Dermis microvascular lymphatic vessel endothelial cell (primary cell): Measurements from ENCODE around the gene CLEC12A. TPM values are rescaled to one million over a fixed set of nuclear protein-coding genes. Genes with fewer than 3 reads are reported as not detected.
"Not testable (repeated sequence)": the region's sequence is repeated elsewhere in the genome, so short reads cannot be mapped to it uniquely, and the experiment has no call there.

Source experiments
- DNase-seq, 2 donors: peaks; one replicate each; pipeline versions ENCODE4 v3.0.0 to v3.0.0-alpha.2; 2010; ENCODE audit warnings: low read depth in 2 of 2
- total RNA-seq: library from RNA; depleted of rRNA; stranded (reverse); fragments of >200 nt; gene quantifications from 2 replicates; pipeline ENCODE4 v1.2.1, GENCODE V29; 2014

The CLEC12A gene
- total RNA-seq, 1 donor from 2014 or later = not detected

DNA sequence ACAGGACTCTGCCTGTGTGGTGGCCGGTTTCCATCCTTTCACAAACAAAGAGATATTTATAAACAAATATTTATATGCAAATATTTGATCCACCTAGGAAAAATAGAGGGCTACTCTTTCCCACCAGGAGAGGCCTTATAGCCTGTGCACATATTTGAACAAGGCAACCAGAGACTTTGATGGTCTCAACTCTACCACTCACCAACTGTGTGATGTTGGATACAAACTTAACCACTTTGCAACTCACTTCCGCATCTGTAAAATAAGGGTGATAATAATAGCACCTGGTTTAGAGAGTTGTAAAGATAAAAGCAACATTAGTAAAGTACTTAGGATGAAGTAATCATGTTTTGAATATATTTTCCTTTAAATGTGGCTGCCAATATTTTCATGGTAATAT, 1.5 kb upstream of the CLEC12A start:
- DNase-seq = no peak

DNA sequence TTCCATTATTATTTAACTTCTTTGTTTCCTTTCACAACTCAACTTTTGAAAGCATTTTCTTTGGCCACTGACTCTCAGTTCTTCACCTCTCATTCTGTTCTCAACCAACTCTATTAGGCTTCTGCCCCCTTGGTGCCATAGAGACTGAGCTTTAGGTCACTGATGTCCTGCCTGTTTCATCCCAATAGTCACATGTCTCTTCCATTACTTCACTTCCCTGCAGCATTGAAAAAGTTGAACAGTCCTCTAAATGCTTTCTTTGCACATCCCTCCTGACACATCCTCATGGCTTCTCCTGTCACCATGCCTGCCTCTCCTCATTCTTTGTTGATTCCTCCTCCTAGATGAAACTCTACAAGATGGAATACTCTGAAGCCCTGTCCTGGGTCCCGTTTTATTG, 2.7 kb downstream of the CLEC12A start:
- DNase-seq = no peak

DNA sequence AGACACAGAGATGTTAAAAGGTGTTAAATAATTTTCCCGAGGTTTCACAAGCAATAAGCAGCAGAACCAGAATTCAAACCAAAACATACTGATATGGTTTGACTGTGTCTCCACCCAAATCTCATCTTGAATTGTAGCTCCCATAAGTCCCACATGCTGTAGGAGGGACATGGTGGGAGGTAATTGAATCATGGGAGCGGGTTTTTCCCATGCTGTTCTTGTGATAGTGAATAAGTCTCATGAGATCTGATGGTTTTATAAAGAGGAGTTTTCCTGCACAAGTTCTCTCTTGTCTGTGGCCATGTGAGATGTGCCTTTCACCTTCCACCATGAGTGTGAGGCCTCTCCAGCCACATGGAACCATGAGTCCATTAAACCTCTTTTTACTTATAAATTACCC, 3.5 kb downstream of the CLEC12A start:
- not testable (repeated sequence) for DNase-seq

DNA sequence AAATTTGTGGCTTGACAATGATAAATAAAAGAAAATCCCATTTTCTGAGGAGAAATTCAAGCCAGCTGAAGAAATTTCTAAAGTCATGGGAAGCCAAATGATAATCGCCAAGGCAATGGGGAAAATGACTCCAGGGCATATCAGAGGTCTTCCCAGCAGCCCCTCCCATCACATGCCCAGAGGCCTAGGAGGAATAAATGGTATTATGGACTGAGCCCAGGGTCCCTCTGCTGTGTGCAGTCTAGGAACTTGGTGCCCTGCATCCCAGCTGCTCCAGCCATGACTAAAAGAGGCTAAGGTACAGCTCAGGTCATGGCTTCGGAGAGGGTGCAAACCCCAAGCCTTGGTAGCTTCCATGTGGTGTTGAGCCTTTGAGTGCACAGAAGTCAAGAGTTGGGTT, 4.4 kb downstream of the CLEC12A start:
- DNase-seq = no peak

DNA sequence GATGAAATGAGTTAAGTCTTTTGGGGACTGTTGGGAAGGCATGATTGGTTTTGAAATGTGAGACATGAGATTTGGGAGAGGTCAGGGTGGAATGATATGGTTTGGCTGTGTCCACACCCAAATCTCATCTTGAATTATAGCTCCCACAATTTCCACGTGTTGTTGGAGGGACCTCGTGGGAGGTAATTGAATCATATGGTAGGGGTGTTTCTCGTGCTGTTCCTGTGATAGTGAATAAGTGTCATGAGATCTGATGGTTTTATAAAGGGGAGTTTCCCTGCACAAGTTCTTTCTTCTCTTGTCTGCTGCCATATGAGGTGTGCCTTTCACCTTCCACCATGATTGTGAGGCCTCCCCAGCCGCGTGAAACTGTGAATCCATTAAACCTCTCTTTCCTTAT, 5.4 kb downstream of the CLEC12A start:
- DNase-seq = not testable (repeated sequence)

DNA sequence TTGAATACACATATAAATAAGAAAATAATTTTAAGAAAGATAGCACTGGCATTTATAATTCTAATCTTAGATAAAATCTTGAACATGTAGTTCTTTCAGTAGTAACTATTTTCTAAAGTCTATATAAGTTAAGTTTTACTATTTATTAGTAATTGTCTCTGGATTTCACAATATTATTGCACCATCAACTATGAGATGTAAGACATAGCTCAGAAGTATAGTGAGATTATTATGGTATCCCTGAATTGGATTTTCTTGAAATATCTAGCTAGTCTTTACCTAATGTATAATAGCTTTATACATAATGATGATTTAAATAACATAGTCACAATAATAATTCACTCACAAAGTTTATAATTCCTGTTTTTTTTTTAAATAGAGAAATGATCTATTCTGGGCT, 6.7 kb downstream of the CLEC12A start:
- DNase-seq = no peak

DNA sequence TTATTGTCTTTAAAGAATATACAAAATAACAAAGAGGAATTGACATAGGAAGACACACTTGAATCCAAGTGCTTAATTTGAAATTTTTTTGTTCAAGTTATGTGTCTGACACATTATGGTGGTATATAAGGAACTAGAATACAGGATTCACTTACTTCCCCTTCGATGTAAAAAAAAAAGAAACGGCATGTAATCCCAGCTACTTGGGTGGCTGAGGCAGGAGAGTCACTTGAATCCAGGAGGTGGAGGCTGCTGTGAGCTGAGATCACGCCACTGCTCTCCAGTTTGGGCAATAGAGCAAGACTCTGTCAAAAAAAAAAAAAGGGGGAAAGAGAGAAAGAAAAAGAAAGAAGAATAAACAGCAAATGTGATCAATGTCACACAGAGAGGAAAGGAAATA, 8.9 kb downstream of the CLEC12A start:
- DNase-seq = no peak

DNA sequence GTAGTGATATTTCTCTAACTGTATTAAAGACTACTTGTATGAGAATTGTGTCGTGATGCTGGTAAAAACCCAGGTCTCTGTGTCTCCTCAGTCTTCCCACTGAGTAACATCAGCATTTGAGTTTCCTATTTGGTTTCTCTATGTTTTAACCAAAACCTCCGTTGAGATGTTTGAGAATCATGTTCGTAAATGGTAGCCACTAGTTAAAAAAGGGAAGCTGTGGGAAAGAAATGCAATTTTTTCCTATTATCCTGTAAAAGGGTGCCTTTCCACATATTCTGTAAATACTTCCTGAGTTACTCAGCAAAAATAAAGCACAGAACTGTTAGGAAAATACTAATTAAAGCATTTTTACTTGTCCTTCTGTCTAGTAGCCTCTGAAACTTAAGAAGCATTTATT, 20.7 kb downstream of the CLEC12A start:
- no peak for DNase-seq

DNA sequence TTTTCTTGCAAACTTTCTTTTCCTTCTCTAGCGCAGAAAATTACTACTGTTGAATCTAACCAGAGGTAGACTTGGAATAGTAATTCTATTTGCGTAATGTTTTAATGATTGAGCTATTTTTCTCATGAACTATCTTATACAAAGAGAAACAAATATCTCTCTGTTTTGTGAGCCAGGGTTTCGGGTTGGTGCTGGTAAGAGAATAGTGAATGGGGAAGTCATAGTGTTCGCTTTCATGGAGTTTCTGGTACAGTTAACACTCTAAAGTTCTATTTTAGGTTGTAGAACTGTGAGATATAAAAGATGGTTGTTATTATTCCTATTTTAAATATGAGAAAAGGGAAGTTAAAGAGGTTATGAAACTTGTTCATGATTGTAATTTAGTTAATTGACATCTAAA, 21.1 kb downstream of the CLEC12A start:
- no peak for DNase-seq

DNA sequence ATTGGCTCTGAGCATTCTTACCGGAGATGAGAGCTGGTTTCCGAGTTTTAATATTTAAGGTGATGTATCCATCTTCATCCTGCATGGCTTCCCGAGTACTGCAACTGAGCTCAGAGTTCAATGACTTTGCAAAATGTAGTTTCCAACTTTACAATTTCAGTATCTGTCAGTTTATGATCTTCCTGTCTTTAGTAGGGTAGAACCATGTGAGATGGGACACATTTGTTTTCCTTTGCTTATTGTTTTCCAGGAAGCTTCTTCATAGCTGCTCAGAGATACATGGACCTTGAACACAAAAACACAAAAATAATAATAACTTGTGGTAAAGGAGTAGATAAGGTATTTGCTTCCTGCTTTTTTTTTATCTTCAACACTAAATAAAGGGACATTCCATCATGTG, 27.8 kb downstream of the CLEC12A start, which contains the start of gene CLEC1B:
Gene CLEC1B (minus strand): TSS at position 106 of the 400 bp plus-strand sequence. CDS start 21 bp downstream, at position 85.
- DNase-seq = no peak

DNA sequence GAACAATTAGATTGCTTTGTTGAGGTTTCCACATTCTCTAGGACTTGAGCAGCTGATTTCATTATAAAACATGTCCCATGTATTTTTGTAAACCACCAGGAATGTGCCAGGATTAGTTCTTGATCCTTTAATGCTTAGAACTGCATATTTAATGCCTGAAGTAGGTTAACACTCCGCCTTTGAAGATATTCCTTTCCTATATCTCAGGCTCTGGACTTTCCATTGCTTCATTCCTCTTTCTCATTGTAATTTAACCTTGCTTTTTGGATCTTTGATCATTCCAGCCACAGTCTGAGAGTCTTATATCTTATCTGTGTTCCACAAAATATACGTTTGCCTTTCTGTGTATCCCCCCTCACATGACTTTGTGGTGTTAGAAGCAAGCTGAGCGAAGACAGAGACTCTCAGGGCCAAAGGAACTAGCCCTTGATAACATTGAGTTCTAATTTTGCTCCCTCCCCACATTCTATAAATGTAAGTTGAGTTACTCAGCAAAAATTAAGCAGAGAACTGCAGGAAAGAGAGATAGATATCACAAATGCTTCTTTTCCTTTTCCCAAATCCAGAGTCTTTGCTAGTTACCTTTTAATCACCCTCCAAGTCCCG, 30.1 kb downstream of the CLEC12A start:
- DNase-seq = no peak

DNA sequence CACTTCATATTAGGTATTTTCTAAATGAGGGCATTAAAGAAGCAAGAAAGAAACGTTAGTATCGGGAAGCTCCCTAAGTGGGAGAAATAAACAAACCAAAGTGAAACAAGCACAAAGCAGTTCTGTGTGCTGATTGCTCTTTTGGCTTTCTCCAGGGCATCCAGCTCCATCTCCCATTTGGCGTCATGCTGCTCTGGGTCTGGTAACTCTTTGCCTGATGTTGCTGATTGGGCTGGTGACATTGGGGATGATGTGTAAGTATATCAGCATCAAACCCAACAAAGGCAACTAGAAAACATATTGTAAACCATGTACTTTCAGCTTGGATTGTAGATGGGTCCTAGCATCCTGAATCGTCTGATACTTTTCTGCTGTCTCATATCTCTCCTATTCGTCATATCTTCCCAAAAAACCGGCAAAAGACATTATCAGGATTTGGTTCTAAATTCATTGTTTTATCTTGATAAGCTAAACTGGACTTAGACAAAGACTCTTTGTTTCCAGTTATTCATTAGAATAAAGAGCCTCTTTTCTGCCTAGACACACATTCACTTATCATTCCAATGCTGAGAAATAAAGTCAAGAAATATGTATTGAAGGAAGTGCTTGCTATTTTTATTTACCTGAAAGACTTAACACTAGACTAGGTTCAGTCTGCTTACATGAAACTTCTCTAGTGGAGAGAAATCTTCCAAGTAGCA, 41.6 kb downstream of the CLEC12A start:
- DNase-seq = no peak

DNA sequence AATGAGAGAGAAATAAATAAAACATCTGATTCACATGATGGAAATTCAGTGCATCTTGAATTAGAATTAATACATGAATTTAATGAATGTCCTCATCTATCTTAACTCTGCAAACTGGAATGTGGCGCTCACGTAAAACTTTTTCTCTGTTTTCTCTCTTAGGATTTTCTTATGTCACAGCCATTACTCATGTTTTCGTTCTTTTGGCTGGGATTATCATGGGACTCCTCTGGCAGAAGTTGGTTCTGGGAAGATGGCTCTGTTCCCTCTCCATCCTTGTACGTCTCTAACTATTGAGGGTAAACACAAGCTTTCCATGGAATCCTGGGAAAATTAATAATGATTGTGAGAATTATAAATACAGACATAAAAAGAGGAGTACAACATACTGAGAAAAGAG, 44.2 kb downstream of the CLEC12A start:
- DNase-seq = no peak

DNA sequence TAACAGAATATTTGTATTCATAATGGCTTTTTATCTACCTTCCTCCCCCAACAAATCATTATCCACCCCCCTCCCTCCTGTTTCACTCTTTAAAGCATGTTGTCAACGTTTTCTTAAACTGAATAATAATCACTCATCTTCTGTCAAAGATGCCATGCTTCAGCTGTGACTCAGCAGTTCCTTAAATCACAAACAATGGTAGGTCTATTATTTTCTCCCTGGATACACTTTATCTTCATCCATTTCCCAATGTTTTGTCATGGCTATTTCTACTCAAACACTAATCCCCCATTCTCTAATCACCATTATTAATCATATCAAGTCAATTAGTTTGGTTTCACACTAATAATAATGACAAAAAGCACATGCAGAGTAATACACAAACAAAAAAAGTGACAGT, 45.7 kb downstream of the CLEC12A start:
- peak in 1 of 2 donors; percentile 90 for DNase-seq

DNA sequence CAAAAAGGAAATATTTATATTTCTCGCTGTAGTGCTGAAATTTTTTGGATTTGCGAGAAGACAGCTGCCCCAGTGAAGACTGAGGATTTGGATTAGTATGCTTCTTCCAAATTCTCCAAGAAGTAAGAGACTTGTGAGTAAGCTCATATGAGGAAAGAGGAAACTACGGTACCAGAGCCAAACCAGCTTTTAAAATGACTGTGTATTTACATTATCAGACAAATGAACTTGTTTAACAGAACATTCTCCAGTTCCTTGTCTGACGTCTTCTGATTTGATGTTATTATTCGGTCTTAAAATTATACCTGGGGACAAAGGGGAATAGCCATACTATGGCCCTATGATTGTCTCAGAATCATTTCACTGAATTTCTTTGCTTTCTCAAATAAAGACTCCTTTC, 47.2 kb downstream of the CLEC12A start:
- peak in 1 of 2 donors; percentile 46 for DNase-seq

DNA sequence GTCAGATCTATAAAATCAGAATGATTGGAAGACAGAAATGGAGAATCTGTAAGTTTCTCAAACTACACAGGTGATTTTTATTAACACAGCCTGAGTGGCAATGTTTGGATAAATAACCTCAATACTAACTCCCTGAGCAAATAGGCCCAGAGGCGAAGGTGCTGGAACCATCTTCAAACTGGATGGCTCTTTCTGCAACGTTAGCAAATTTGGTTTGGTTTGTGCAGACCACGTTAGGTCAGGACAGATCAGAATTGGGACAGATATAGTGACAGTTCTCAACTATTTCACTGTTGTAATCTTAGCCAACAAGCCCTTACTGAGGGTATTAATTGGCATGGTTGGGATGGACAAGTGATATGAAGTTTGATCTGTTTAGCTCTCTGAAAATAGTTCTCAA, 50.1 kb downstream of the CLEC12A start:
- no peak for DNase-seq

DNA sequence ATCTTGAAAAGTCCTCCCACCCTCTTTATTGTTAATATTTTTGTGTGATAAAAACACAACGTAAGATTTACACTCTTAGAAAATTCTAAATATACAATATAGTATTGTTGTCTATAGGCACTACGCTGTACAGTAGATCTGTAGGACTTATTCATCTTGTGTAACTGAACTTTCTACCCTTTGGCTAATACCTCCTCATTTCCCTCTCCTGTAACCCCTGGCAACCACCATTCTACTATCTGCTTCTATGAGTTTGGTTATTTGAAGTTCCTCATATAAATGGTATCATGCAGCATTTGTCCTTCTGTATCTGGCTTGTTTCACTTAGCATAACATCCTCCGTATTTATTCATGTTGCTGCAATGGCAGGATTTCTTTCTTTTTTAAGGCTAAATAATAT, 54.0 kb downstream of the CLEC12A start:
- DNase-seq = no peak

DNA sequence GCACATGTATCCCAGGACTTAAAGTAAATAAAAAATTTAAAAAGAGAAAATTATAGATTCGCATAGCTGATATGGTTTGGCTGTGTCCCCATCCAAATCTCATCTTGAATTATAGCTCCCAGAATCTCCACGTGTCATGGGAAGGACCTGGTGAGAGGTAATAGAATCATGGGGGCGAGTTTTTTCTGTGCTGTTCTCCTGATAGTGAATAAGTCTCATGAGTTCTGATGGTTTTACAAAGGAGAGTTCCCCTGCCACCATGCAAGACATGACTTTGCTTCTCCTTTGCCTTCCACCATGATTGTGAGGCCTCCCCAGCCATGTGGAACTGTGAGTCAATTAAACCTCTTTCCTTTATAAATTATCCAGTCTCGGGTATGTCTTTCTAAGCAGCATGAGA, 55.5 kb downstream of the CLEC12A start:
- DNase-seq = not testable (repeated sequence)

DNA sequence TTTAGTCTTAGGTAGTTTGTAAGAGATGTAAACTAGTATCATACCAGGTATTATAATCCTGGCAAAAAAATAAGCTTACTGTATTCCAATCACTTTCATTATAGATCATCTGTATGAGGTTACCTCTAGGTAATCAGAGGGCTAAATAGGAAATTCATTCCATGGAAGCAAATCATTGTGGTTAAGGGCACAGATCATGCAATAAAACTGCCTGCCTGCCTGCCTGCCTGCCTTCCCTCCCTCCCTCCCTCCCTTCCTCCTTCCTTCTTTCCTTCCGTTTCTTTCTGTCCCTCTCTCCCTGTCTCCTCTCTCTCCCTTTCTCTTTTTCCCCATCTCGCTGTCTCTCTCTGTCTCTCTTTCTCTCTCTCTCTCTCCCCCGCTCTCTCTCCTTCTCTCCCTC, 56.1 kb downstream of the CLEC12A start:
- DNase-seq = no peak

DNA sequence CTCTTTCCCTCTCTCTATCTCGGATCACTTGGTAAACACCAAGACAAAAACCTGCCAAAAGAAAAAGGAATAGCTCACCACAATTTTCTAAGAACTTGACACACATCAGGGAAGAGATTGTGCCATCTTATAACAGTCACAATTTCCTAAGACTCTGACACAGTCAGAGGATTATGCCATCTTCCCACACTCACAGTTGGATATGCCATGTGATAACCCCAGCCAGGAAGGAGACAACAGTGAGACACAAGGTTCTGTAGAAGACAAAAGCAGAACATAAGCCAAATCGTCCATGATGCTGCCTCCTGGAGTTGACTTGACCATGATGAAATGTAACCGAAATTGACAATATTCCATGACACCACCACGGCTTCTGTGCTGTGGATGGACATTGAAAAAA, 56.5 kb downstream of the CLEC12A start:
- peak in 1 of 2 donors; percentile 29 for DNase-seq

DNA sequence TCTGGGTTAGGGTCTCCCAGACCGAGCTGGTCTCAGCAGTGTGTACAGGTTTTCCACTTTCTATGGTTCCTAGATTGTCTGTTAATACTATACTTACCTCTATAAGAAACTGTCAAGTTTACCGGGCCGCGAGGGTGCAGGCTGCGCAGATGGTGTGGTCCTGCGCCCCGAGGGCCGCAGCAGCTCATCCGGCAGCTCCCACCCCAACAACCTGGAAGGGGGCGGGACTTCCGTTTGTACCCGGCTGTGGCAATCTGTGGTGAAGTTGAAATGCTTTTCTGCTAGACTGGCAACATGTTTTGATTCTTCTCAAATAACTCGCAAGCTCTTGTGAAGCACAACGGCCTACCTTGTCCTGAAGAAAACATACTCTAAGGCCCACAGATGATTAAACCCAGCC, 59.2 kb downstream of the CLEC12A start, which contains the start of gene CLEC9A:
Gene CLEC9A (plus strand): TSS at position 237 of the 400 bp plus-strand sequence. CDS start 22,006 bp downstream, outside the sequence.
- no peak for DNase-seq

DNA sequence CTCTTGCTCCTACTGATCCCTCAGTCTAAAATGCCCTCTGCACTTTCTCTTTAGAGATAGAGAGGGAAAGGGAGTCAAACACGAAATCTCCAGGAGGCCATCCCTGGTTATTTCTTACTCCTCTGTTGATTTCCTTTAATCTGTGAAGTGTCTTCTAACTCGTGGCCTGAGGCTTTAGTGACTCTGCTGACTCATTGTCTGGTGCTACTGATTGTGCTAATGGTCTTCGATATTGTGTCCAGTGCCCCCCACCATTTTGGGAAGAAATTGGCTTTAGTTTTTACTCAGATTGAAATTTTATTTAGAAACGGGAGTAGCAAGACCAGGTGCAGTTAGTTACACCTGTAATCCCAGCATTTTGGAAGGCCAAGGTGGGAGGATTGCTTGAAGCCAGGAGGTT, 60.1 kb downstream of the CLEC12A start:
- DNase-seq = peak in 1 of 2 donors; percentile 87

DNA sequence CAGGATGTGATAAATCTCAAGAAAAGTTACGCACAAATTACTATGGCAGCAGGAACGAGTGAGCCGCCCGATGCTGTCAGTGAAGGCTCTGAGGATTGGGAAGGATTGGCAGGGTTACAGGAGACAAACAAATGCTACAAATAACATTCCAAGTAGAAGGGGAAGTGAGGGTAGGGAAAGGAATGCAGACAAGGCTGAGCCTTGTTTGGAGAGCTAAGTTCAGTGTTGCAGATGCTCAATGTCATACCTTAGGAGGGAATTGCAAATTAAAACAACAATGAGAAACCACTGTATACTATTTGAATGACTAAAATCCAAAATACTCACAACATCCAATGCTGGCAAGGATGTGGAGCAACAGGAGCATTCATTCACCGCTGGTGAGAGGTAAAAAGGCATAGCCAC, 60.6 kb downstream of the CLEC12A start:
- DNase-seq = peak; percentile 11 to 97
